Effector memory CD8-positive, alpha-beta T cell (primary cell): ENCODE data around the gene ART1.
A peak's percentile ranks its signal among the peaks of the same experiment; 100 is the strongest.

Experiments used
- ATAC-seq: fragments of 150-1000 bp; cut with Tn5 transposase; replicated peaks from 2 replicates; pipeline ENCODE4 v1.10.0; 2021; ENCODE audit warnings: mild to moderate bottlenecking, moderate library complexity
- DNase-seq, 3 experiments: peaks; one replicate each; pipeline ENCODE4 v3.0.0; 2021
- H3K27ac Mint-ChIP-seq, 2 donors: one replicate each; pipeline ENCODE4 v1.8.0; 2022; ENCODE audit warnings: mild to moderate bottlenecking in 2 of 2, mixed read lengths in 2 of 2, moderate library complexity in 2 of 2
- H3K27me3 Mint-ChIP-seq, 2 donors: one replicate each; pipeline ENCODE4 v1.8.0; 2022; ENCODE audit warnings: mixed read lengths in 2 of 2
- H3K36me3 Mint-ChIP-seq: one replicate; pipeline ENCODE4 v1.8.0; 2022; ENCODE audit warnings: mild to moderate bottlenecking, moderate library complexity, mixed read lengths; ENCODE audit not compliant: insufficient read depth
- H3K4me1 Mint-ChIP-seq, 2 donors: one replicate each; pipeline ENCODE4 v1.8.0; 2022; ENCODE audit warnings: low read depth in 2 of 2, mixed read lengths in 2 of 2
- H3K4me3 Mint-ChIP-seq, 2 donors: one replicate each; pipeline ENCODE4 v1.8.0; 2022; ENCODE audit warnings: mild to moderate bottlenecking in 2 of 2, mixed read lengths in 2 of 2, moderate library complexity in 2 of 2
- H3K9me3 Mint-ChIP-seq, 2 donors: one replicate each; pipeline ENCODE4 v1.8.0; 2022; ENCODE audit warnings: mixed read lengths in 2 of 2

Gene ART1

DNA sequence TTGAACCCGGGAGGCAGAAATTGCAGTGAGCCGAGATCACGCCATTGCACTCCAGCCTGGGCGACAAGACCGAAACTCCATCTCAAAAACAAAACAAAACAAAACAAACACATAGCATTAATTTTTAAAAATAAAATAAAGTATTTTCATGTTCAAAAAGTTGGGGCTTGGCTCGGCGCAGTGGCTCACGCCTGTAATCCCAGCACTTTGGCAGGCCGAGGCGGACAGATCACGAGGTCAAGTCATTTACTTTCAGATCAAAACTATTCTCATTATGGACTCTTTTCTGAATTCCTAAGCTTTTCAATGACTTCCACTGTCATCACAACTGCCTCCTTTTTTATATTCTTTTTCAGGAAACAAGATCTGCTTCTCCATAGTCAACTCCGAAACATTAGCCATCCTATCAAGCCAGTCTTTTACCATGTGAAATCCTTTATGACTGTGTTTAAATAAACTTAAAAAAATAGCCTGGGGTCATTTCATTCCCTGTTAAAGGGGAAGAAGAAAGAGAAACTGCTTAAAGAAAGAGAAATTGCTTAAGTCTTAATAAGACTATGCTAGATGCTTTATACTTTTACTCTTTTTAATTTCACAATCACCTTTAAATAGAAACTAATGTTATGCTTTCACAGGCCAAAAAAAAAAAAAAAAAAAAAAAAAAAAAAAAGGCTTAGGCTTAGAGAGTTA, 39.3 kb downstream of the ART1 start:
- Mint-ChIP-seq H3K27ac (no peak overlapping the region), H3K4me3 (no peak overlapping the region), H3K9me3 (no peaks in the 10 kb centered on the region), H3K36me3 (peaks cover 93% of the 10 kb centered on the region), H3K4me1 (peaks cover 0 to 2% of the 10 kb centered on the region in 2 donors), H3K27me3 (no peaks in the 10 kb centered on the region)
- ATAC-seq (no peak), DNase-seq (no peak)

DNA sequence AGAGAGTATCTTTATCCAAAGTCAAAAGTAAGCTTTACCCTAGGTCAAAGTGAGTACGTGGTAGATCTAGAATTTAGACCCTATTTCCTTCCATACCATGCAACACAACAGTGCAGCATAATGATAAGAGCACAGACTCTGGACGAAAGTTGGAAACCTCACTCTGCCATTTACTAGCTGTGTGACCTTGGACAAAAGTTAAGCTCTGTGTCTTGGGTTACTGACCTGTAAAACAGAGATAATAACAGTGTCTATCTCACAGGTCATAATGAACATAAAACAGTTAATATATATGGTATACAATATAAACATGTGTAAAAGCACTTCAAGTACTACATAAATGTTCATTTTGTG, 39.9 kb downstream of the ART1 start:
- Mint-ChIP-seq H3K9me3 (no peaks in the 10 kb centered on the region), H3K4me3 (no peak overlapping the region), H3K27ac (no peak overlapping the region), H3K27me3 (no peaks in the 10 kb centered on the region), H3K36me3 (peaks cover 93% of the 10 kb centered on the region), H3K4me1 (no peaks in the 10 kb centered on the region)
- ATAC-seq, result no peak
- no peak for DNase-seq

GRCh38 chr11:3685923-3686322, 41.0 kb downstream of the ART1 start:
- Mint-ChIP-seq H3K4me3 (no peak overlapping the region), H3K27ac (peak overlapping the region in 1 of 2 donors; percentile 18), H3K27me3 (no peaks in the 10 kb centered on the region), H3K4me1 (no peaks in the 10 kb centered on the region), H3K36me3 (peaks cover 95% of the 10 kb centered on the region), H3K9me3 (no peaks in the 10 kb centered on the region)
- DNase-seq (no peak), ATAC-seq (no peak)

GRCh38 chr11:3686751-3687150, 41.8 kb downstream of the ART1 start:
- no peak overlapping the region for H3K27ac Mint-ChIP-seq

DNA sequence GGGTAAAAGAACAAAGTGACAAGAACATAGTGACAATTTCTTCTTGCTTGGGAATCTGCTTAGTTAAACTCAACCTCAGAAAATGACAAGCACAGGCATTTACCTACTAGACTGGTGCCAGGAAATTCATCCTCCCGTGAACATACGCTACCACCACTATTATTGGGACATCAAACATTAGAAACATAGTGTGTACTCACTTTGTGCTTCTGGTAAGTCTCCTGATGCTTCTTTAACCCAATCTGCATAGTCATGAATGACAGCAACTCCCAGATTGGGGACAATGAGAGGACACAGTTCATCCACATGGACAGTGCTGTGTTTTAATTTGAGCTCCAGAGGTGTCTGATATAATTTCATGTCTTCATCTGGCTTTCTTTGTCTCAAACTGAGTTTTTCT, 55.5 kb downstream of the ART1 start:
- Mint-ChIP-seq H3K27me3 (no peaks in the 10 kb centered on the region), H3K9me3 (no peaks in the 10 kb centered on the region), H3K27ac (no peak overlapping the region), H3K4me3 (no peak overlapping the region), H3K36me3 (peaks cover 92% of the 10 kb centered on the region), H3K4me1 (no peaks in the 10 kb centered on the region)
- no peak for DNase-seq
- ATAC-seq, result no peak

More at GRCh38 chr11:3686751-3687150, 41.8 kb downstream of the ART1 start:
- H3K27me3 Mint-ChIP-seq, result no peaks in the 10 kb centered on the region
- ATAC-seq, result no peak
- no peaks in the 10 kb centered on the region for H3K9me3 Mint-ChIP-seq
- H3K36me3 Mint-ChIP-seq, result peaks cover 94% of the 10 kb centered on the region
- H3K4me1 Mint-ChIP-seq, result no peaks in the 10 kb centered on the region
- no peak overlapping the region for H3K4me3 Mint-ChIP-seq
- no peak for DNase-seq

DNA sequence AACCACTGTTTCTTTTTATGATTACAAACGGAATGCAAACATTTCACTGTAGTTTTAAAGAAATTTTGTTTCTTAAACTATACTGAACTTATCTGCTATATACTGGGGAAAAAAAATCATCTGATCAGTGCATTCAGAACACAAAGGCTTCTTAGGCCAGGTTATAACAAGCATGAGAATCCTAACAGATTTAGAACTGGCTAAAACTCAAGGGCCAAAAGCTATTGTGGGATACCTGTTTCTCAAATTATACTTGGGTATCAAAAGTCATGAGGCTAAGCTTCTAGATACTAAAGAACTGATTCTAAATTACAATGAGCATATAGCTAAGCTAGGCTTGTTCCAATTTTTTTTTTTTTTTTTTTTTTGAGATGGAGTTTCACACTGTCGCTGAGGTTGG, 56.0 kb downstream of the ART1 start:
- Mint-ChIP-seq H3K4me1 (no peaks in the 10 kb centered on the region), H3K27me3 (no peaks in the 10 kb centered on the region), H3K27ac (no peak overlapping the region), H3K4me3 (no peak overlapping the region), H3K36me3 (peaks cover 92% of the 10 kb centered on the region), H3K9me3 (no peaks in the 10 kb centered on the region)
- no peak for ATAC-seq
- DNase-seq, result no peak

GRCh38 chr11:3703383-3703782, 58.5 kb downstream of the ART1 start:
- DNase-seq, result no peak
- Mint-ChIP-seq H3K9me3 (no peaks in the 10 kb centered on the region), H3K4me3 (no peak overlapping the region), H3K27ac (no peak overlapping the region), H3K4me1 (peaks cover 0 to 7% of the 10 kb centered on the region in 2 donors), H3K36me3 (peaks cover 87% of the 10 kb centered on the region), H3K27me3 (no peaks in the 10 kb centered on the region)
- no peak for ATAC-seq

- Mint-ChIP-seq H3K27ac (peak overlapping the region in 1 of 2 donors; percentile 79), H3K9me3 (no peaks in the 10 kb centered on the region), H3K4me3 (no peak overlapping the region), H3K4me1 (peaks cover 0 to 10% of the 10 kb centered on the region in 2 donors), H3K36me3 (peaks cover 76% of the 10 kb centered on the region), H3K27me3 (no peaks in the 10 kb centered on the region)
- DNase-seq (no peak), ATAC-seq (no peak)
Measured at GRCh38 chr11:3707176-3707575, 62.2 kb downstream of the ART1 start.

DNA sequence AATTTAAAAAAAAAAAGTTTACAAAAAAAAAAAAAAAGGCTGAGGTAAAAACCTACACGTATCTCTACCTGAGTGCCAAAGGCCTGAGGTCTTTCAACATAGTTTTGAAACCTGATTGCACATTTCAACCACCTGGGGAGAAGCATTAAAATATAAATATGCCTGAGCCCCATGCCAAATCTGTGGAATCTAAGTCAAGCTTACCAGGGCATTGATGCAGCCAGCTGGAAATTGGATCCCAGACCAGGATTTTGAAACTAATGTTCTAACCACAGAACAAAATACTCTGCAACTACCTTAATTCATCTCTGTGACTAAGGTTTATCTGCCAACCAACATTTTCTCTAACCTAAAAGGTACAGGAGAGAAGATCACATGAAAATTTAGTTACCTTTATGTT, 65.0 kb downstream of the ART1 start:
- H3K27me3 Mint-ChIP-seq, result no peaks in the 10 kb centered on the region
- H3K4me3 Mint-ChIP-seq, result no peak overlapping the region
- H3K36me3 Mint-ChIP-seq, result peaks cover 70% of the 10 kb centered on the region
- H3K27ac Mint-ChIP-seq, result no peak overlapping the region
- ATAC-seq, result no peak
- peaks cover 0 to 10% of the 10 kb centered on the region in 2 donors for H3K4me1 Mint-ChIP-seq
- no peak for DNase-seq
- H3K9me3 Mint-ChIP-seq, result no peaks in the 10 kb centered on the region

DNA sequence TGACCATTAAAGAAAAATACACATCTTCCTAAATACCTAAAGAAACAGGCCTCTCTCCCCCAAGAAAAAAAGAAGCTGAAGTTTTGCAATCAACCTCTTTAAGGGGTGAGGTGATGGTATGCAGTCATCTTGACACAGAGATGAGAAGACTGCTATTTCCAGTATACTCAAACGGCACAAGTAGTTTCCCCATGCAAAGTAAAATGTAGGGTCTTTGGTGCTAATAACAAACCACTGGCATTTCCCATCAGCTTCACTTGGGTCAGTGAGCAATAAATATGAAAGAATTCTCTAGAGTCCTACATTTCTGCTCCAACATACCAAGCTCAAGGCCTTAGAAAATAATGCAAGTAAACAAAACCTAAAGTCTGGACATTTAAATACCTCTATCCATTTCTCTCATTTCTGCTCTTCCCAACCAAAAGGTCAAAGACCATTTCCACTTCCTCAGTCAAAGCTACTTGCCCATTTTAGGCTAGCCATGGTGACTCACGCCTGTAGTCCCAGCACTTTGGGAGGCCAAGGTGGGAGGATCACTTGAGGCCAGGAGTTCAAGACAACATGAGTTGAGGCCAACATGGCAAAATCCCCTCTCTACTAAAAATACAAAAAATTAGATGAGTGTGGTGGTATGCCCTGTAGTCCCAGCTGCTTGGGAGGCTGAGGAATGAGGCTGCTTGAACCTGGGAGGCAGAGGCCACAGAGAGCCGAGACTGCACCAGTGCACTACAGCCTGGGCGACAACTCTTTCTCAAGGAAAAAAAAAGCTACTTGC, 65.7 kb downstream of the ART1 start:
- Mint-ChIP-seq H3K27ac (peak overlapping the region; percentile 38 to 82), H3K4me1 (peaks cover 0 to 10% of the 10 kb centered on the region in 2 donors), H3K9me3 (no peaks in the 10 kb centered on the region), H3K36me3 (peaks cover 70% of the 10 kb centered on the region), H3K4me3 (no peak overlapping the region), H3K27me3 (no peaks in the 10 kb centered on the region)
- no peak for ATAC-seq
- DNase-seq, result no peak

DNA sequence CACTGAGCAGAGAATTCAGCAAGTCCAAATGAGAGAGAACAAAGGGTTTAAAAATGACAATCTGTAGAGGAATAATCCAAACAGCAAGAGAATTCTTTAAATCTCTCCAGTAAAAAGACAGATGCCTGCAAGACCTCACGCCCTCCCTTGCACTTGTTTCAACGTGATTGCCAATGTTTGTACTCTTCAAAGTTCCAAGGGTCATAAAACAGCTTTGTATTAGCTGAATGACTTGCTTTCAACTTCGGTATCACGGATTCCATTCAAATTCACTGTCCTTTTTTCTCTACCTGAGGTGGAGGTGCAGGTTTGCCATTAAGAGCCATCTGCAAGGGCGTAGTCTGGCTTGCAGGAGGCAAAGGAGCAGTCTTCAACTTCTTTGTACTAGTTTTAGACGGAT, 67.3 kb downstream of the ART1 start:
- no peak for DNase-seq
- no peaks in the 10 kb centered on the region for H3K27me3 Mint-ChIP-seq
- H3K9me3 Mint-ChIP-seq, result no peaks in the 10 kb centered on the region
- no peak for ATAC-seq
- H3K4me3 Mint-ChIP-seq, result no peak overlapping the region
- peaks cover 72% of the 10 kb centered on the region for H3K36me3 Mint-ChIP-seq
- H3K4me1 Mint-ChIP-seq, result peaks cover 0 to 3% of the 10 kb centered on the region in 2 donors
- H3K27ac Mint-ChIP-seq, result peak overlapping the region; percentile 49 to 82
